Measurements from ENCODE around the gene STOML2. TPM values are rescaled to one million over a fixed set of nuclear protein-coding genes. Genes with fewer than 3 reads are reported as not detected.

Gene STOML2
- total RNA-seq, 1 donor from 2014 or later: 248 TPM

DNA sequence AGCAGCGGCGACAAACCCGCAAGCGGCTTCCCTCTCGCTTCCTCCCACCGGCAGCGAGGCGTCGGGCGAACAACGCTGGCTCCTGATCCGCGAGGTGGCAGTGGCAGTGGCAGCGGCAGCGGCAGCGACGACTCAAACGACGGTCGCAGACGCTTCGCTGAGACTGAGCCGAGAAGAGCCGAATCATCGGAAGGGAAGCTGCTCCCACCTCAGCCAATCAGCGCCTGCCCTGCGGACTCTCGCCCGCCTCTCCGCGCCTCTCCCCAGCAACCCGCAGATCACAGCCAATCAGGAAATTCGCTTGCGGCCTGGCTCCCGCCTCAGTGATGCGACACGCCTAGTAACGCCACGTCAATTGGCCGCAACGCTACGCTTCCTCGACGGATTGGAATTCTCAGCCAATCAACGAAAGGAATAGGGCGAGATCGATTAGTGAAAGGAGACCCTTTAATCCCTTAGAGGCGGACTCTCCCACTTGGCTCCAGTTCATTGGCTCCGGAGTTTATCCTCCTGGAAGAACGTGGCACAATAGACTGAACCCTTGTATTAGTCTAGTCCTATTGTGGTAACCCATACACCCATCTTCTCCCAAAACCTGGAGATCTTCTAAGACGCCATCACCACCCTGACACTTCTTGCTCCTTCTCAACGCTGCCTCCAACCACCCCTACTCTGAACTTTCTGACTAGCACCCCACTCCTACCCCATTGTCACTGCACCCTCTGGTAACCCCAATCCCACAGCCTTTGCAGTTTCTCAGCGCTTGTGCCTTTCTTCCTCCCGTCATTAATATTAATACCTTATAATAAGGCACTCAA is 30.3 kb downstream of the STOML2 start, which contains the start of gene VCP:
VCP (minus strand) TSS at position 165 of the 818 bp plus-strand sequence. CDS start 272 bp downstream, outside the sequence.
- no peaks in the 10 kb centered on the region for H3K27me3 ChIP-seq (ENCODE audit: control insufficient read depth, insufficient read depth, low read length)
- DNase-seq (ENCODE audit: low read depth) (peak; percentile 98), FAIRE-seq (peak; percentile 23)
- TF ChIP-seq, protein P1, sequence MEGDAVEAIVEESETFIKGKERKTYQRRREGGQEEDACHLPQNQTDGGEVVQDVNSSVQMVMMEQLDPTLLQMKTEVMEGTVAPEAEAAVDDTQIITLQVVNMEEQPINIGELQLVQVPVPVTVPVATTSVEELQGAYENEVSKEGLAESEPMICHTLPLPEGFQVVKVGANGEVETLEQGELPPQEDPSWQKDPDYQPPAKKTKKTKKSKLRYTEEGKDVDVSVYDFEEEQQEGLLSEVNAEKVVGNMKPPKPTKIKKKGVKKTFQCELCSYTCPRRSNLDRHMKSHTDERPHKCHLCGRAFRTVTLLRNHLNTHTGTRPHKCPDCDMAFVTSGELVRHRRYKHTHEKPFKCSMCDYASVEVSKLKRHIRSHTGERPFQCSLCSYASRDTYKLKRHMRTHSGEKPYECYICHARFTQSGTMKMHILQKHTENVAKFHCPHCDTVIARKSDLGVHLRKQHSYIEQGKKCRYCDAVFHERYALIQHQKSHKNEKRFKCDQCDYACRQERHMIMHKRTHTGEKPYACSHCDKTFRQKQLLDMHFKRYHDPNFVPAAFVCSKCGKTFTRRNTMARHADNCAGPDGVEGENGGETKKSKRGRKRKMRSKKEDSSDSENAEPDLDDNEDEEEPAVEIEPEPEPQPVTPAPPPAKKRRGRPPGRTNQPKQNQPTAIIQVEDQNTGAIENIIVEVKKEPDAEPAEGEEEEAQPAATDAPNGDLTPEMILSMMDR (IDR thresholded peaks at IDR 0.05; ENCODE audit: insufficient read depth, low read length, severe bottlenecking): no peak
- peaks cover 9% of the 10 kb centered on the region for H3K36me3 ChIP-seq (ENCODE audit: control insufficient read depth, insufficient read depth, low read length)
- H3K4me3 ChIP-seq (ENCODE audit: low read depth, low read length): peak within 1 kb of the TSS; percentile 88

DNA sequence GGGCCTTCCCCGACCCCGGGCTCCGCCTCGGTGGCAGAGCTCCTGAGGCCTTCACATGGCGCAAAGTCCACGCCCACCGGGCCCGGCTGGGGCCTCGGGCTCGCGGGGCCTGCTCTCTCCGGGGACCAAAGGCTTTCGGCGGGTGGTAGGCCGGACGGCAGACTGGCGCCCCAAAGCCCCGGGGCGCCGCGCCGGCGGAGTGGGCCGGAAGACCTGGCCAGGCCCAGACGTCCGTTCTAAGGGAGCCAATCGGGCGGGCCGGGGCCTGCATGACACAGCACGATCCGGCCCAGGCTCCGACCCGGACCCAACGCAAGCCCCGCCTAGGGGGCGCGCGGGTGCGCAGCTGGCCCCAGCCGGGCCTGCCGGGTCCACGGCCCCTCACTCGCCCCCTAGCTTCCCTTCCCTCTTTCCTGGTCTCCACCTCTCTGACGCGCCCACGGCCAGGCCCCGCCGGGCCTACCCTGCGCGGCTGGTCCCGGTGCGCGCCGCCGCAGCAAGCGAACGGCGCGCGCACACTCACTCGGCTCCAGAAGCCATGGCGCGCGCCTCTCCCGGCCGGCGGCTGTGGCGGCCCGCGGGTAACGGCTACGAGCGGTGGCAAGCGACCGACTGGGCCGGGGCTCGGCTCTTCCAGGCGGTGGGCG is 31.0 kb downstream of the STOML2 start:
- H3K36me3 ChIP-seq (ENCODE audit: control insufficient read depth, insufficient read depth, low read length): peaks cover 11% of the 10 kb centered on the region
- H3K4me3 ChIP-seq (ENCODE audit: low read depth, low read length): peak overlapping the region; percentile 88
- peak; percentile 67 for DNase-seq (ENCODE audit: low read depth)
- no peaks in the 10 kb centered on the region for H3K27me3 ChIP-seq (ENCODE audit: control insufficient read depth, insufficient read depth, low read length)
- no peak for FAIRE-seq
- TF ChIP-seq, protein P1 (IDR thresholded peaks at IDR 0.05; ENCODE audit: insufficient read depth, low read length, severe bottlenecking): peak; percentile 62

DNA sequence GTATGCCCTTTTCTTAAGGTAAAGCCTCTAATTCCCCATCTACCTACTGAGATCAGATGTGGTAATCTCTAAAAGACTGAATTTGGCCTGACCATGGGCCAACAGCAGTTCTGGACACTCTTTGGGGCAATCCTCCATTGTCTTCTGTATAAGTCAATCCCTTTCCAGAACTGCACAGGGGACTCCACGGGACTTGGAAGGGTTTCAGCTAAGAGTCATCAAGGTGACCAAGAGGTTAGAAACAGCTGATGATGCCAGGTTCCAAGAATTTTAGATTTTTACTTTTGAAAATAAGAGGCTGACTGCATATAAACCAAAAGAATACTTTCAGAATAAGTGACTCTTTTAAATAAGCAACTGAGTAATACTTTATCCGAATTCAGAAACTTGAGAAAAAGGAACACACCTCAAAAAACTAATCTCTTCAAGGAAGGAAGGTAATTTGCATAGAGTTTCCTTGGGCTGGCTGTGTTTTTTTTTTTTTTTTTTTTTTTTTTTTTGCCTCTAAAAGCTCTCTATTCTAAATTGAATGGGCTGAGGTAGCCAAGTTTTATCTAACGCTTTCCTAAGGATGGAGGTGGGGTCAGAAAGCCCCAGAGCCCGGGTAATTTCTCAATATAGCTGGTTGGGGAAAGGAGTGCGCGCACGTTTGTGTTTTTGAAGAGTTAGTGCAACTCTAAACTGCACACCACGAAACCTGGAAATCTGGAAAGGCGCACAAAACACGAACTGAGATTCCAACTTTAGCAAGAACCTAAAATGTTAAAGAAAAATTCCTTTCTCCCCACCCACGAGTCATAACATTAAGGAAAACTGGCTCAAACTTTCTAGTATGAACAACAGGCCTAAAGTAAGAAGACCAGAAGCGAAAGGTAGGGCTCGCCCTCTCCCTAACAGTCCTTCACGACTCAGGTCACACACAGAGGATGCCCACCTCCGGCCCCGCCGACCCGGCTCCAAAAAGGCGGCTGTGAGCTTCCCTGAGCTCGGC is 31.8 kb downstream of the STOML2 start:
- no peak for FAIRE-seq
- peak overlapping the region; percentile 88 for H3K4me3 ChIP-seq (ENCODE audit: low read depth, low read length)
- no peaks in the 10 kb centered on the region for H3K27me3 ChIP-seq (ENCODE audit: control insufficient read depth, insufficient read depth, low read length)
- TF ChIP-seq, protein P1 (IDR thresholded peaks at IDR 0.05; ENCODE audit: insufficient read depth, low read length, severe bottlenecking): no peak
- peak; percentile 61 for DNase-seq (ENCODE audit: low read depth)
- peaks cover 16% of the 10 kb centered on the region for H3K36me3 ChIP-seq (ENCODE audit: control insufficient read depth, insufficient read depth, low read length)

DNA sequence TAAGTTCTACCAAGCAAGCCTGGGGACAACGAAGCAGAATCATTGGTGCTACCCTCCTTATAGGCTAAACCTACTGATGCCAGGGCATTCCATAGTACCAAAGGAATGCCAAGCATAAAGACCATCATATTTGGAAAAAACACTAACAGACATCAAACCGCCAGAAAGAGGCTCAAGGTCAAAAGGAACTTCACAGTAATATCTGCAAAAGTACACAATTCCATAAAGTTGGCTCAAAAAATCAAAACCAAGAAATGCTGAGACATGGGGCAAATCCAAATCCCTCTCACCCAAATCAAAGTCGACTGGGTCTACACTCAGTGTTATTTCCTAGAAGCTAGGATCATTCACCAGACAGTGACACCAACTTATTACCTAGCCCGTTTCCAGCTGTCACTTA is 33.9 kb downstream of the STOML2 start:
- DNase-seq (ENCODE audit: low read depth) (no peak), FAIRE-seq (no peak)
- H3K27me3 ChIP-seq (ENCODE audit: control insufficient read depth, insufficient read depth, low read length): no peaks in the 10 kb centered on the region
- H3K36me3 ChIP-seq (ENCODE audit: control insufficient read depth, insufficient read depth, low read length): peaks cover 25% of the 10 kb centered on the region
- TF ChIP-seq, protein P1 (IDR thresholded peaks at IDR 0.05; ENCODE audit: insufficient read depth, low read length, severe bottlenecking): no peak
- no peak overlapping the region for H3K4me3 ChIP-seq (ENCODE audit: low read depth, low read length)

DNA sequence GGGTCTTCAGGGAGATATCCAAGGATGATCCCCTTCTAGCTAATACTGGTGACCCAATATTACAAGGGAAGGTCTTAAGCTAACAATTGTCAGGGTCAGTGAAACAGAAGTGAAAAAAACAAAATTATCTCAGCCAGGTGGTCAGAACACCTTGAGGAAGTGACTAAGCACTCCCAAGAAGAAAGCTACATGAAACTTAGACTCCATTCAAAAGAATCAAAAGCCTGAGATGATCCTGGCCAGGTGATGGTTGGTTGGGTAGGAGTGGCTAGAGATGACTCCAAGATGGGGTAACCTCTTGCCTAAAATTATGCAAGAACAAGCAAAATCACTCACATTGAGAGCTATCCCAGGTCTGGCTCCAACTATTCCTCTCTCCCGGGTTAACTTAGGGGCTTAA is 35.9 kb downstream of the STOML2 start:
- peak; percentile 42 for DNase-seq (ENCODE audit: low read depth)
- no peak for FAIRE-seq
- no peak overlapping the region for H3K4me3 ChIP-seq (ENCODE audit: low read depth, low read length)
- TF ChIP-seq, protein P1 (IDR thresholded peaks at IDR 0.05; ENCODE audit: insufficient read depth, low read length, severe bottlenecking): no peak
- H3K27me3 ChIP-seq (ENCODE audit: control insufficient read depth, insufficient read depth, low read length): no peaks in the 10 kb centered on the region
- peaks cover 37% of the 10 kb centered on the region for H3K36me3 ChIP-seq (ENCODE audit: control insufficient read depth, insufficient read depth, low read length)
